Gastroesophageal sphincter (tissue), 3 donors: Measurements from ENCODE around the gene MED9.

Experiments
- CTCF ChIP-seq, 4 experiments: fragments of 200-600 bp in 2 of 4; fragments of 450-650 bp in 2 of 4; sonication (generic) in 1 of 4; IDR thresholded peaks; one replicate each; pipeline ENCODE4 v1.5.1; 2017 to 2019; ENCODE audit warnings: antibody characterized with exemption in 4 of 4, mild to moderate bottlenecking in 2 of 4, moderate library complexity in 2 of 4
- POLR2AphosphoS5 ChIP-seq: sonication (generic); formaldehyde crosslinking; IDR thresholded peaks from one replicate; pipeline ENCODE4 v1.6.1; 2017; ENCODE audit warnings: antibody characterized with exemption

GRCh38 chr17:17505151-17505550, 28.4 kb downstream of the MED9 start:
- TF ChIP-seq CTCF (IDR thresholded peaks at IDR 0.05) (no peak), POLR2AphosphoS5 (no peak)
